HG03060 (cell line): ENCODE measurements around the gene ANKH.
"Not testable (repeated sequence)": the region's sequence is repeated elsewhere in the genome, so short reads cannot be mapped to it uniquely, and the experiment has no call there.

ENCODE experiments used
- ATAC-seq: cut with Tn5 transposase; IDR thresholded peaks from one replicate; pipeline ENCODE4 v1.9.1; 2021; ENCODE audit warnings: low read depth, moderate number of reproducible peaks; ENCODE audit not compliant: unreplicated experiment

Gene ANKH

DNA sequence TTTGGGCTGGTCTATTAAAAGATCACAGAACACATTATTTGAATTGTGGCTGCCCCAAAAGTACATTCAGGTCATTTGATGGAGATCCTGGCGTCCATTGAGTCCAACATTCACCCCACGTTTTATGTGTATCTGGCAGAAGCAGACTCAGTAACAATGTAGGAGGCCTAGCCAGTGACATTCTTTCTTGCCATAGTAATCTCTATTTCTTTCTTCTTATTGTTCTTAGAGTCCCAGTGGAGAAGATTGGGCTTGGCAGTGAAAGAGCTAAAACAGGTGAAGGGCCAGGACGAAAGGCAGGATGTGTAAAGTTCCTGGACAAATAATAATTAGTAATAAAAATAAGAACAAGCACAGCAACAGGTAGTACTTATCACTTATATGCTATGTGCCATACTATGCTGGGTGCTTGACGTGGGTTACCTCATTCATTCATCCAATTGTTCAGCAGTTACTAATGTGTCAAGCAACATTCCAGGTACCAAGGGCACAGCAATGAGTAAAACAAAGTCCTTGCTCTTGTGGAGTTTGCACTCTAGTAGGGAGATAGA, 12.6 kb upstream of the ANKH start:
- no peak for ATAC-seq

DNA sequence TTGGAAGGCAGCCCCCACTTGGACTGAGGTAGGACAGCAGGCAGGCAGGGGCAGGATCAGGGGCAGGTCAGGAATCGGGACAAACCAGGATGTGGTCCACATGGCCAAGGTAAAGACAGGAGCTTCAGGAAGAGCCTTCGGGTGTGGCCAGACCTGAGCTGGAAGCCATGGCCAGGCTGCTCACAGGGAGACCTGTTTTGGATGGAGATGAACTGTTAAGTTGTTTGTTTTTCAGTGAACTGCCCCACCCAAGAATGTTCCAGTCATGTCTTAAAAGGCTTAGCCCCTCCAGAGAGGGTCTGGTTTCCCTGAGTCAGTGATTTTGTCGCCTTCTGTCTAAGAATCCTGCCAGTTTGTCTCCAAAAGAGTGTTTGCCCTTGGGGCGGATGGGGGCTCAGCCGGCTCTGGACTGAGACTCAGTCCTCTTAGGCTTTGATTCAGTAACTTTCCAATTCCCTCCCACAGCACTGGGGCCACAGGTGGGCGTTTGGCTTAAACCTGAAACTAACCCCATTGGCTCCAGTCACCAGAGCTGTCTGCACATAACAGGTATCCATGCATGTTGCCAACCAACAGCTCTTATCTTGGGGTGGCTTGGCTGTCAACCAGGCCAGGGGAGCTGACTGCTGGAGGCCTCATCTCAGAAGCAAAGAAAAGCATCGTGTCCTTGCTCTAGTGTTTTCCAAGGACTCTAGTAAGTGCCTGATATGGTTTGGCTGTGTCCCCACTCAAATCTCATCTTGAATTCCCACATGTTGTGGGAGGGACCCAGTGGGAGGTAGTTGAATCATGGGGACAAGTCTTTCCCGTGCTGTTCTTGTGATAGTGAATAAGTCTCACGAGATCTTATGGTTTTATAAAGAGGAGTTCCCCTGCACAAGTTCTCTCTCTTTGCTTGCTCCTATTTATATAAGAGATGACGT, 11.3 kb upstream of the ANKH start:
- ATAC-seq, result no peak

DNA sequence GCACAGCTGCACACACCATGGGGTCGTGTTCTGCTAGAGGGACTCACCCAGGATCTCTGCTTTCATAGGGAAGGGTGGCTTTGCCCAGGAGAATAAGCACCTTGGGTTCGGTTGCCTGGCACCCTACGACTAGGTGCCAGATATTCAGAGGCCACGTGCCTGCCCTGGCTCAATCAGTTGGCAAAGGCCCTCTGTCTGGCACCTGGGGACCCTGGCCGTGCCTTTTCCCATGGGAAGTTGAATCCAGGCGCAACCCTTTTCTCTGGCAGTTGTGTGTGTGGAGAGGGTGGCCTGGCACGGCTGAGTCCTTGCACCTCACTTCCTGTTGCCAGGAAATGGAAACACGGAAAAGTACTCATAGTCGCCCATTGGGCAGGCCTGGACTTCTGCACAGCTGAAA, 10.2 kb upstream of the ANKH start:
- no peak for ATAC-seq

DNA sequence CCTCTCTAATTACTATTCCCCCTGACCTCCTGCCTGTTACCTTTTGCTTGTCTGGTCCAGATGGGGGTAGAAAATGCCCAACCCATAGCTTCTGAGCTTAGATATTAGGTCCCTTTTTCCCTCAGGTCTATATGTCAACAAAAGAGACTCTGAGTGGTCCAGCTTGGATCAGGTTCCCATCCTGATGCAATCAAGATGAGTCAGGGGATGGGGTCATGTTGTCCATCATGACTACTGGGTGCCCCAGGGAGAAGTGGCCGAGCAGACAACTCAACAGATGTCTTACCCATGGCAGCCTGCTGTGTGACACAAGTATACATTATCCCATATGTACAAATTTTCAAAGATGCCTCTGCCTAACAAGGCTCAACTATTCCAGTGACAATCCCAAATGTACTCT, 9.1 kb upstream of the ANKH start:
- no peak for ATAC-seq

DNA sequence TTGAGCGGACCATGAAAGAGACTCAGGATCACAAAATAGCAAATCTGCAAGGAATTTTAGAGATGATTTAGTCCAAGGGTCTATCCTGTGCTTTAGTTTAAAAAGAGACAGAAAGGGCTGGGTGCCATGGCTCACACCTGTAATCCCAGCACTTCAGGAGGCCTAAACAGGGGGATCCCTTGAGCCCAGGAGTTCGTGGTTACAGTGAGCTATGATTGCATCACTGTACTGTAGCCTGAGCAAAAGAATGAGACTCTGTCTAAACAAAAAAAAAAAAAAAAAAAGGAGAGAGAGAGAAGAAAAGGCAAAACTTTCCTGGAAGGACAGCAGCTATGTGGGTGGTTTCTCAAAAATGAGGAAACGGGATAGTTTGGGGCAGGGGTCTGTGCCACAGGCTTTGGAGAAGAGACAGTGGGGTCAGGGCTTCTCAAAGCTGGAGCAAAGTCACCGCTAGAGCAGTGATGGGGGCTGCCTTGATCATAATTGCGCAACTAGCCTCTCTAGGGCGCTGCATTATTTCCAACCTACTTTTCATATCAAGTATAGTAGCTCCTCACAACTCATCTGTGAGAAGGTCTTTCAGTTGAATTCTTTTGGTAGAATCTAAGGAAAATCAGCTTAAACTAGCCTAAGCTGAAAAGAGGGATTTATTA, 8.5 kb upstream of the ANKH start:
- no peak for ATAC-seq

DNA sequence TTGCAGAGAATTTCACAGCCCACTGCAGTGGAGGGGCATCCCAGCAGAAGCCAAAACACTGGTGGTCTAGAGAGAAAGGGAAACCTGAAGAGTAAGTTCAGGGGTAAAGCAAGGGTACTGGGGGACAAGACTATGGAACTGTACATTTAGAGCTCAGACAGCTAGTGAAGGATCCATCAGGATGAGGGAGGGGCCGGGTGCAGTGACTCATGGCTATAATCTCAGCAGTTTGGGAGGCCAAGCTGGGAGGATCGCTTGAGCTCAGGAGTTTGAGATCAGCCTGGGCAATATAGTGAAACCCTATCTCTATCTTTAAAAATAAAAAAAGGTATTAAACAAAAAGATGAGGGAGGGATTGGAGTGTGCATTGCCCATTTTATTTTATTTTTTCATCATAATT, 7.8 kb upstream of the ANKH start:
- ATAC-seq, result no peak

DNA sequence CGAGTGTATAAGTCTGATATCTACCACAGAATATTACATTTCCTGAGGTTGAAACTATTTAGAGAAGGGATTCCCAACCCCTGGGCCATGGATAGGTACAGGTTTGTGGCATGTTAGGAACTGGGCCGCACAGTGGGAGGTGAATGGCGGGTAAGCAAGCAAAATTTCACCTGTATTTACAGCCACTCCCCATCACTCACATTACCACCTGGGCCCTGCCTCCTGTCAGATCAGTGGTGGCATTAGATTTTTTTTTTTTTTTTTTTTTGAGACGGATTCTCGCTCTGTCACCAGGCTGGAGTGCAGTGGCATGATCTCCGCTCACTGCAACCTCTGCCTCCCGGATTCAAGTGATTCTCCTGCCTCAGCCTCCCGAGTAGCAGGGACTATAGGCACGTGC, 6.6 kb upstream of the ANKH start:
- not testable (repeated sequence) for ATAC-seq

DNA sequence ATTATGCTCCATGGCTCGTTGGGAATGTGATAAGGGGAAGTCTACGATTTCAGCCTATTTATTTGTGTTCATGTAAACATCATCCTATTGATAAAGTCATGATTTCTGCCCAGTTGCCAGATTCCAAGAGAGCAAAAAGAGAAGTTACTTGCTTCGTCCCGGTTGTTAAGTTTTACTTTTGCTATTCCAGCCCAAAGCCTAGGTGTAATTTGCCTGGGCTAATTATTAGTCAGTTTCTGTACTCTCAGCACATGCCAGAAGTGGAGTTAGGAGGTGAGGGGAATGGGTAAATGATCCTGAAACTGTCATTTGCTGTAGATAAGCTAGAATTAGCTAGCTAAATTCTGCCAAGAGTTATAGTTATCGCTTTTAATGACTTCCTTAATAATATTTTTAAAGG, 4.5 kb upstream of the ANKH start:
- ATAC-seq, result no peak

DNA sequence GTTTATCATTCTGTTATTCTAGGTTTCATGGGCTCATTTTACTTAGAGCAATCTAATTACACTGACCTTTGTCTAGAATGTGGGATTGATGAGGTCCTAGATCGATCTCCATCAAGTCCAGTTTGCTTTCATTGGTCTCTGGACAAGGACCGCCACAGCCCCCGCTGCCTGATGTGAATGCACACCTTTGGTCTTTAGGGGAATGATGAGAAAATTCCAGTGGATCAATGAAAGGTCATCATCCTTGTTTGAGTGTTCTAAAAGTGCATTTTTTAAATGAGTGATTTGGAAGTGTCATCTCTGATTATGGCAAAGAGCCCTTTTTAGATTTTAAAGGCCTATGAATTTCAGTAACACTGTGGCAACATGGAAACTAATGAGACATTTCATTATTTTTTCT, 2.2 kb upstream of the ANKH start:
- no peak for ATAC-seq

DNA sequence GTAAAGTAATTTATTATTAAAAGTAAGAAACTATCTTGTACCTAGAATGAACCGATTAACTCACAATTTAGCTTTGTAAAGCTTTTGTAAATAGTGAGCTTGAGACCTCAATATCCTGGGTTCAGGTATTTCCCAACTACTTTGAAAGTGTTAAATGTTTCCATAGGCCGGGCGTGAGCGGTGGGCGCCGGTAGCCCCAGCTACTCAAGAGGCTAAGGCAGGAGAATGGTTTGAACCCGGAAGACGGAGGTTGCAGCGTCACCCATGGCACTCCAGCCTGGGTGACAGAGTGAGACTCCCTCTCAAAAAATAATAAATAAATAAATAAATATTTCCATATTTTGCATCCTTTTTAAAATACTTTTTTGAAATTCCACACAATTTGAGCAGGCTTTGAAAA, 1.5 kb upstream of the ANKH start:
- ATAC-seq, result no peak

DNA sequence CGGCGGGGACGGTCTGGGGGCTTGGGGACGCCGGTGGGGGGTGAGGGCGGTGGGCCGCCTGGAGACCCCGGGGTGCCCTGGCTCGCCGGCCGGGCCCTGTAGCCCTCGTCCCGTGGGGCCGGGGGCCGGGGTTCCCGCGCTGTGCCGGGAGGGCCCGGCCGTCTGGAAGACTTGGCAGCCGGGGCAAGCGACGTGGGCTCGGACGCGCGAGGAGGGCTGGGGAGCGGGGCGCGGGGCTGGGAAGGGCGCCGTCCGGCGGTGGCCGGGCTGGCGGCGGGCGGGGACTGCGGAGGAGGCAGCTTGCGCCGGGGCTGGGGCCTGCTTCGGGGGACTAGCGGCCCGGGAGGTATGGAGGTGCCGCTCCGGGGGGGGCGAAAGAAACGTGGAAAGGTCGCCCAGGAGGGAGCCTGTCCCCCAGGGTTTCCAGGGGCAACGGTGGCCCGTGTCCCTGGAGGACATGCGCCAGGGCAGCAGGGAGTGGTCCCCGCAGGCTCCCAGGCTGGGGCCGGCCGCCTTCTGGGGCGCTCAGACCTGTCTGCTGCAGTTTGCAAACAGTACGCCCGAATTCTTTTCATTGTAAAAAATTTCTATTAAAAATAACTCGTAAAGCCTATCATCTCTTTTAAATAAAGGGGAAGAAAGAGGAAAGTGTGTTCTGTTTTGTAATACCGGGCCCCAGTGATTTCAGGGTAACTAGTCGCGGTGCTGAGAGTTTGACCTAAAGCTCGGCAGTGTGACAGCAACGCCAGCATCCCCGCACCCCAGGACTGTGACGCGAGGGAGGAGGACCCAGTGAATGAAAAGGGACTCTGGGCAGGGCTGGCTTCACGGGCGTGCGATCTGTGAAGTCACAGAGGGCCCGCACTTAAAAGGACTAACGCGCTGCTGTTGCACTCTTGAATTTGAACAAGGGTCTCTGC, 752 bp upstream of the ANKH start:
- peak; percentile 35 for ATAC-seq

DNA sequence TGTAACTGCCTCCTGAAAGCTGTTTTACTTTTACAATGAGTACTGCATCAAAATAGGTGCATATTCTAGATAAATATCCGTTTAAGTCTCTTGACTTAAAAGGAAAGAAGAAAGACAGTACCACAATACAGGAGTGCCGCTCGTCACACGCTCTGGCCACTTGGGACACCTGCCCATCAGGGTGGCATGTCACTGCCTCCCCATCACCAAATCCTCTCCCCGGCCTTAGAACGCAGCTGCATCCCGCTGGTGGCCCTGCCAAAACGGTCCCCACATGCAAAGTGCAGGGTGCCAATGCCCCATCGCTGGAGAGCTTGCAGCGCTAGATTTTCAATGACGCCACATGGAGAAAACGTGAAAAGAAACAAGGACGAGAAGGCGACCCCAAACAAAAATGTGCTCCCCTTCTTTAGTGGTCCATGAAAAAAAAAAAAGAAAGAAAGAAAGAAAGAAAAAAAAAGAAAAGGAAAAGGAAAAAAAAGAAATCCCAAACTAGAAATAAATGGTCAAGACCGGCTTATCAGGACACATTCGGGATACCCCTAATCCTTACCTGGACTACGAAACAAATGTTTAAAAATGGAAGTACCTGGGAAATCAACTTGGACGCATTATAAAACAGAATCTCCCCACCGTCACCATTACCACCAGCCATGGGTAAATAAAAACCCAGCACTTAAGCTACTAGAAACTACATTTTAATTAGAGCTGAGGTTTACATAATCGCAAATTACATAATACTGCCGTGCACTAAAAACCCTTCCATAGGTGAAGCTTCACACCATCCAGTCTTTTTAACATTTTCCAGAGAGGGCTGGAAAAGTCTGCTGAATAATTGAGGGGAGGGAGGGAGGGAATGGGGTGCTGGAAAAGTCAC, 1.0 kb downstream of the ANKH start:
- no peak for ATAC-seq

DNA sequence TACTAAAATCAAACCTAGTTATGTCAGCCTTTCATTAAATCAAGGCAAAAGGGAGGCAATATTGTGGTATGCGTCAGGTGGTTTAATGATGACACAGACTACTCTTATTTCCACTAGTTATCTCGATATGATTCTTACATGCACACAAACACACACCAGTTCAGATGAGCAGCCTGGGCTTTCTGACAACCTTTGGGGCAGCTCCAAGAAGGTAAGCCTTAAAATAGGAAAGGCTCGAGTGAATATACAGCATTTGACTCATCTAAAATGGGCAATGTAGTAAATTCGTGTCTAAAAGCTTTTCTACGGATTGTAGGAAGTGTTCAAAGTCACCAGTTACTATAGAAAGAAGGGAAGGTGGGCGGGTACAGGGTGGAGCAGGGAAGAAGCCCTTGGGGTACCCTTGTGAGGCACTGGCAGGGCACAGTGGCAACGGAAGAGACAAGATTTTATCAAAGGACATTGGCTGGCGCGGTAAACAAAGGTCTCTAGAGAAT, 1.9 kb downstream of the ANKH start:
- ATAC-seq, result no peak

DNA sequence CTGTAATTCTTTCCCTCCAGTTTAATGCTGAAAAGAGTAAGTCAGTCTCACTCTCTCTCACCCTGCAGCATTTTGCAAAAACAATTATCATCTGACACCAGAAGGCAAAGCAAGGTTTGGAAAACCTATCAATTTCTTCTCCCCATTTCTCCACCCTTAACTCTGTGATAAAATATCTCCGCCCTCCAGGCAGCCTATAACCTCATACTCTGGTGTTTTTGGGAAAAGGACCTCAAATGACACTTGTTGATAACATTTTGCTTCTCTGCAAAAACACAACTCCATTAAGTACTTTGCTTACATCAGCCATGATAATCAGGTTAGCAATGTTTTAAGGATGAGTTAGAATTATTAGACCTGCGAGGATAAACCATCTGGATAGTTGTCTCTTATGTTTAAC, 2.3 kb downstream of the ANKH start:
- no peak for ATAC-seq

DNA sequence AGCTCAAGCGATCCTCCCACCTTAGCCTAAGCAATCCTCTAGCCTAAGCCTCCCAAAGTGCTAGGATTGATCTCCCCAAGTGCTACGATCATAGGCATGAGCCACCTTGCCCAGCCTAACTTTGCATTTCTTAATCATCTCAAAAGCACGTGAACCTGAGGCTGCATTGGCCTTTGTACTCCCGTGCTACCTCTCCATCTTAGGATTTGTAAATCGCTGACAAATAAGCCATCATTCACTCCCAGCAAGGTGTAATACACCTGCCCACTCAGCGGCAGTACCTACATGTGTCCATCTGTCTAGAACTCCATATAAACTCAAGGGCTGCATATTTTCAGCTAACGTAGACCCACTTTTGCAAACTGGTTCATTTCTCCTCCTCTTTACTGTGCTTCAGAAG, 2.8 kb downstream of the ANKH start:
- ATAC-seq, result no peak

DNA sequence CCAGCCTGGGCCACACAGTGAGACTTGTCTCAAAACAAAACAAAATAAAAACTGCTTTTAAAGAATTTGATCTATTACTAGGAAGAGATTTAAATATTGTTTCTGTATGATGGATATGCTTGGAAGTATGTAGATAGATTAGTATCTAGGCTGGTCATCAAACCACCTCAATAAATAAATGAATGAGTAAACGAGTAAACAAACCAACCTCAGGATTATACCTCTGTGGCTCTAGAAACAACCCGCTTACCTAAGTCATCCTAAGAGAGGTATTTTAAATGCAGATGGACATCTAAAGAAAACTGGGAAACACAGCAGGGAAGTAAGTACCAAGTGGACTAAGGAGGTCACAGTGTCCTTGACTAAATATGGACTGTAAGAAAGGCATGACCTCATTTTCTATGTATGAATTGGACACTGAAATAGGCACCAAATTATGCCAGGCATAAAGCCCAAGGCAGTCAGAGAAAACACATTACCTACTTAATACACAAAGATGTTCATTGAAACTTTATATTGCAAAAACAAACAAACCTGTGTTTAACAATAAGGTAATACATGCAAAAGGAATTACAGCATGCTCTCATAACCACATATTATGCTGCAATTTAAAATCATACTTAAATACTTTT, 7.3 kb downstream of the ANKH start:
- ATAC-seq, result no peak

DNA sequence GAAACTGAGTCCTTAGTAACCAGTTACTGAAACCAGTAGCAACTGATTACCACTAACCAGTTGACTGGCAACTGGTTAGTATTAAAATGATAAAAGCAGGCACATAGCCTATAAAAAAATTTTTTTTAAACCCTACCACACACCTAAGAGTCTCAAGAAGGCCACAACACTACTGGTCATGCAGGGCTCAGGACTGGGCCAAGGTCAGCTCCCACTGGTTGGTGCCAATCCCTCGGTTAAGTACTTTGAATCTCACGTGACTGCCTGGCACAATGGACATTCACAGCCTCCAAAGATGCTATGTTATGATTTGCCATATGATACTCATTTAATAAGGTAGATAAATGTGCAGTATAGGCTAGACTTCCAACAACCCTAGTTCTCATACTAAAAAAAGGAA, 8.5 kb downstream of the ANKH start:
- no peak for ATAC-seq

DNA sequence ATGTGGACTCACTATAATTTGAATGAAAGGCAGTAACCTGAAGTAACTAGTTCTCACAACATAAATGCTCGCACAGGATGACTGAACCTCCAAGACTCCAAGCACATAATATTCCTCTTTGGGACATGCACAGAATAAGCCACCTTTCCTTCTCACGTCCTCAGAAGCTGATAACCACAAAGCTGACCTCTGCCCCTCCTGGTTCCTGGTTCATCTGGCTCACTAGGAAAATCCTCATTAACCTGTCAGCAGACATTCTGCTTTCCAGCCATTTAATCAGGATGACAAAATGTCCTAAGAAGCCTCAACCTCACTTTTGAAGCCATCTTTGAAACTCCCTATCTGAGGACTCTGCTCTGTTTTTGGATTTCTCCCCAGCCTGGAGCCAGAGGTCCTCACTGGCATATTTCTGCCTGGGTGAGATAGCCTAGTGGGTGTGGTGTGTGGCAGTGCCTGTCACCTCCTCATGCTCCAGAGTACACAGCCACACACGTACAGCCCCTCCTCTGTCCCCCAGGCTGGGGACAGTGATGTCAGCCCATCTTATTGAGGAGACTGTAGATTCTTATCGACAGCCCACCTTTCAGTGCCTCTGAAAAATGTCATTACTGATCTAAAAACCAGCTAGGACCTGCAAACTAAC, 10.3 kb downstream of the ANKH start:
- ATAC-seq, result no peak

DNA sequence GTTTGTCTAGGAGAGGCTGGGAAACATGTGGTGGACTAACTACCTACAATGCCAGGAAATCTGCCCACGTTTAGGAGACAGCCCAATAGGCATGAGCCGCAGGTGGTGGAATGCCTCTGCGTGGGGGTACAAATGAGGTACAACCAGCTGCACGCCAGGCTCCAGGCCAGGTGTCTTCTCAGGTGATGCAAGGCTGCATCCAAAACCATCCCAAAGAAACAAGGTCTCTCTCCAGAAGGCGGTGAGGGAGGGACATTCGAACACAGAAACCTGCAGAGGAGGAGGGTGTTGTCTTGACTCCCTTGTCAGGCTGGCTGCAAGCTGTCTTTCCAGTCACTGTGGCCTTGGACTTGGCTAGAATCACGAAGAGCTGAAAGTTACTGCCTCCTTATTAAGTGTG, 11.6 kb downstream of the ANKH start:
- ATAC-seq, result no peak
